IMR-90 (cell line): ENCODE data around the gene ELFN2. TPM values are rescaled to one million over a fixed set of nuclear protein-coding genes. Genes with fewer than 3 reads are reported as not detected.

ENCODE experiments used
- ATAC-seq: fragments of 200-7000 bp; cut with Tn5 transposase; 2 replicates; pipeline ENCODE4 v1.9.1; 2020; ENCODE audit warnings: low read depth, mild to moderate bottlenecking, moderate library complexity
- BruUV-seq: library from RNA; stranded (reverse); fragments of 400-500 nt; replicated peaks from 2 replicates; lab custom pipeline; 2021; lab: Mats Ljungman, UMichigan
- CTCF ChIA-PET: fragments of 300-600 bp; formaldehyde crosslinking; extraction: SDS; loops from one replicate; lab custom pipeline; 2021; ENCODE audit warnings: antibody characterized with exemption; lab: Yijun Ruan, JAX
- POLR2A ChIA-PET: fragments of 300-600 bp; sonication (Branson Sonifier 250); formaldehyde crosslinking; loops from one replicate; lab custom pipeline; 2022; ENCODE audit warnings: antibody characterized with exemption; ENCODE audit not compliant: unreplicated experiment; lab: Charles Lee
- DNase-seq: peaks from one replicate; pipeline ENCODE4 v3.0.0; 2013
- H2AFZ ChIP-seq: replicated peaks from 2 replicates; pipeline ENCODE3; 2013; ENCODE audit warnings: low read length, mild to moderate bottlenecking; ENCODE audit not compliant: poor library complexity
- H2AK5ac ChIP-seq: 2 replicates; pipeline ENCODE4 v1.6.1; 2013; ENCODE audit warnings: low read depth, low read length, inconsistent platforms
- H2AK9ac ChIP-seq: replicated peaks from 2 replicates; pipeline ENCODE3; 2013; ENCODE audit warnings: mild to moderate bottlenecking, low read depth, low read length, moderate library complexity; ENCODE audit not compliant: poor library complexity
- H2BK120ac ChIP-seq: 2 replicates; pipeline ENCODE4 v1.6.1; 2013; ENCODE audit warnings: low read depth, low read length, inconsistent platforms
- H2BK15ac ChIP-seq: 3 replicates; pipeline ENCODE4 v1.6.1; 2013; ENCODE audit warnings: low read depth, low read length, inconsistent platforms
- H2BK20ac ChIP-seq: 2 replicates; pipeline ENCODE4 v1.6.1; 2013; ENCODE audit warnings: low read depth, mild to moderate bottlenecking, inconsistent platforms, low read length, moderate library complexity
- H2BK5ac ChIP-seq: 2 replicates; pipeline ENCODE4 v1.6.1; 2013; ENCODE audit warnings: mild to moderate bottlenecking, low read depth, low read length, inconsistent platforms; ENCODE audit not compliant: poor library complexity, severe bottlenecking
- H3K14ac ChIP-seq: replicated peaks from 2 replicates; pipeline ENCODE4 v1.6.1; 2013; ENCODE audit warnings: low read depth, low read length, inconsistent platforms
- H3K18ac ChIP-seq: 2 replicates; pipeline ENCODE4 v1.6.1; 2013; ENCODE audit warnings: low read depth, low read length, control low read depth
- H3K23ac ChIP-seq: 2 replicates; pipeline ENCODE4 v1.6.1; 2013; ENCODE audit warnings: low read depth, low read length, inconsistent platforms
- H3K27ac ChIP-seq: 2 replicates; pipeline ENCODE4 v1.5.1; 2013; ENCODE audit warnings: mild to moderate bottlenecking, control low read depth, low read length; ENCODE audit not compliant: insufficient read depth
- H3K27me3 ChIP-seq: 2 replicates; pipeline ENCODE4 v1.6.1; 2013; ENCODE audit warnings: low read length; ENCODE audit not compliant: control insufficient read depth, insufficient read depth
- H3K36me3 ChIP-seq: 2 replicates; pipeline ENCODE4 v1.6.1; 2013; ENCODE audit warnings: low read length, mixed read lengths; ENCODE audit not compliant: control insufficient read depth, insufficient read depth
- H3K4ac ChIP-seq: 2 replicates; pipeline ENCODE4 v1.6.1; 2013; ENCODE audit warnings: low read depth, low read length, inconsistent platforms
- H3K4me1 ChIP-seq: 2 replicates; pipeline ENCODE4 v1.6.1; 2013; ENCODE audit warnings: low read length, mixed read lengths; ENCODE audit not compliant: control insufficient read depth, insufficient read depth
- H3K4me2 ChIP-seq: 2 replicates; pipeline ENCODE4 v1.6.1; 2013; ENCODE audit warnings: low read depth, mild to moderate bottlenecking, control low read depth, low read length, moderate library complexity
- H3K4me3 ChIP-seq: 2 replicates; pipeline ENCODE4 v1.5.1; 2013; ENCODE audit warnings: low read depth, mild to moderate bottlenecking, control low read depth, low read length, moderate library complexity; ENCODE audit not compliant: insufficient read depth
- H3K56ac ChIP-seq: 2 replicates; pipeline ENCODE4 v1.6.1; 2013; ENCODE audit warnings: low read length, inconsistent platforms; ENCODE audit not compliant: insufficient read depth; ENCODE audit errors: extremely low read depth
- H3K79me1 ChIP-seq, 2 experiments: 2 replicates each; pipeline ENCODE4 v1.6.1; 2013; ENCODE audit warnings: low read length in 2 of 2, inconsistent platforms in 1 of 2, low read depth in 1 of 2
- H3K9ac ChIP-seq: 2 replicates; pipeline ENCODE4 v1.6.1; 2013; ENCODE audit warnings: low read depth, low read length, control low read depth
- H3K9me1 ChIP-seq: 2 replicates; pipeline ENCODE4 v1.6.1; 2013; ENCODE audit warnings: low read length, inconsistent platforms; ENCODE audit not compliant: insufficient read depth
- H3K9me3 ChIP-seq: 2 replicates; pipeline ENCODE4 v1.6.1; 2013; ENCODE audit warnings: low read length; ENCODE audit not compliant: control insufficient read depth, insufficient read depth
- H4K20me1 ChIP-seq: 2 replicates; pipeline ENCODE4 v1.6.1; 2013; ENCODE audit warnings: low read length, inconsistent platforms; ENCODE audit not compliant: insufficient read depth
- H4K5ac ChIP-seq: 2 replicates; pipeline ENCODE4 v1.6.1; 2013; ENCODE audit warnings: mild to moderate bottlenecking, low read depth, low read length, control low read depth
- H4K8ac ChIP-seq, 2 experiments: 2 replicates each; pipeline ENCODE4 v1.6.1; 2013; ENCODE audit warnings: low read depth in 2 of 2, low read length in 2 of 2, control low read depth in 1 of 2, inconsistent platforms in 1 of 2
- H4K91ac ChIP-seq: 2 replicates; pipeline ENCODE4 v1.6.1; 2013; ENCODE audit warnings: low read depth, low read length, inconsistent platforms; ENCODE audit not compliant: insufficient read depth
- BHLHE40 ChIP-seq: fragments of 150-350 bp; IDR thresholded peaks from 2 replicates; pipeline ENCODE4 v1.6.1; 2016; ENCODE audit warnings: mild to moderate bottlenecking, low read depth, low read length
- CHD1 ChIP-seq: IDR thresholded peaks from 2 replicates; pipeline ENCODE4 v1.6.1; 2012; ENCODE audit warnings: low read depth, low read length, improper control_type of control experiment
- CTCF ChIP-seq: conservative IDR thresholded peaks from 2 replicates; pipeline ENCODE4 v1.5.1; 2012; ENCODE audit warnings: mild to moderate bottlenecking, low read depth, low read length, improper control_type of control experiment
- ELK1 ChIP-seq: fragments of 150-350 bp; IDR thresholded peaks from 2 replicates; pipeline ENCODE4 v1.6.1; 2016; ENCODE audit warnings: low read depth, mild to moderate bottlenecking, low read length, moderate library complexity, borderline replicate concordance
- FOS ChIP-seq: fragments of 150-350 bp; IDR thresholded peaks from 2 replicates; pipeline ENCODE4 v1.6.1; 2016; ENCODE audit warnings: low read depth, low read length
- MAFK ChIP-seq: IDR thresholded peaks from 2 replicates; pipeline ENCODE4 v1.6.1; 2012; ENCODE audit warnings: low read depth, low read length, improper control_type of control experiment
- NFE2L2 ChIP-seq: fragments of 150-350 bp; IDR thresholded peaks from 2 replicates; pipeline ENCODE4 v1.6.1; 2016; ENCODE audit warnings: low read depth, mild to moderate bottlenecking, low read length
- POLR2A ChIP-seq: IDR thresholded peaks from 2 replicates; pipeline ENCODE4 v1.6.1; 2012; ENCODE audit warnings: mild to moderate bottlenecking, low read depth, low read length
- USF2 ChIP-seq: fragments of 150-350 bp; IDR thresholded peaks from 2 replicates; pipeline ENCODE4 v1.6.1; 2017; ENCODE audit warnings: mild to moderate bottlenecking, antibody characterized with exemption, low read length, low read depth
- WGBS, 2 experiments: methylation state at CpG; one replicate each; pipeline versions ENCODE4 v1.1.5 to v1.1.7; 2013; ENCODE audit warnings: missing lambda C conversion rate in 2 of 2; ENCODE audit not compliant: insufficient read length in 1 of 2; ENCODE audit errors: extremely low coverage in 2 of 2; 5-methylcytosine and 5-hydroxymethylcytosine counted together
- dilution Hi-C: fragments of 300-500 bp; cut with HindIII; formaldehyde crosslinking; loops from one replicate; pipeline ENCODE4 v1.14.3; 2018; ENCODE audit warnings: low sequenced_read_pairs; ENCODE audit not compliant: unreplicated experiment
- in situ Hi-C: fragments of 300-500 bp; cut with MboI; formaldehyde crosslinking; loops from 3 replicates; pipeline ENCODE4 v1.14.3; 2019; ENCODE audit warnings: low sequenced_read_pairs, inconsistent platforms, mixed read lengths
- intact Hi-C: fragments of 100-400 bp; cut with micrococcal nuclease; formaldehyde crosslinking; loops from 2 replicates; pipeline ENCODE4 v1.10.0; 2022
- polyA plus RNA-seq, 3 experiments: library from polyadenylated mRNA; depleted of rRNA; stranded (reverse); fragments of >200 nt; gene quantifications; 2 replicates each; pipeline ENCODE4 v1.2.3, GENCODE V29; 2012; ENCODE audit warnings: low replicate concordance in 1 of 3
- total RNA-seq: library from RNA; depleted of rRNA; stranded (reverse); fragments of >200 nt; gene quantifications from 2 replicates; pipeline ENCODE4 v1.2.3, GENCODE V29; 2012

The ELFN2 gene
- total and polyA plus RNA-seq, 2 of the 4 experiments (the other 2 are of a cell fraction) = 0.72 to 5.0 TPM

- no TSS peak for BruUV-seq
- Histone ChIP-seq H3K56ac (no peak overlapping the region), H3K18ac (no peak overlapping the region), H3K27ac (no peak overlapping the region), H3K9me1 (no peaks in the 10 kb centered on the region), H2AK9ac (no peak overlapping the region), H3K14ac (no peak overlapping the region), H3K36me3 (no peaks in the 10 kb centered on the region), H2BK5ac (no peak overlapping the region), H3K27me3 (peaks cover 2% of the 10 kb centered on the region; the same call in 1 of the 2 replicates), H3K9me3 (no peaks in the 10 kb centered on the region), H3K79me1 (peaks cover 0 to 16% of the 10 kb centered on the region in 2 experiments; a peak in 2 of 4 replicates), H2AK5ac (no peak overlapping the region), H3K4me2 (no peak overlapping the region), H4K8ac (no peak overlapping the region), H3K9ac (no peak overlapping the region), H2BK120ac (no peak overlapping the region), H3K4ac (no peak overlapping the region), H3K23ac (no peak overlapping the region), H2BK15ac (no peak overlapping the region), H3K4me1 (peaks cover 7% of the 10 kb centered on the region), H2BK20ac (no peak overlapping the region), H4K91ac (no peak overlapping the region), H2AFZ (no peak overlapping the region), H4K20me1 (peaks cover 44% of the 10 kb centered on the region), H3K4me3 (no peak overlapping the region), H4K5ac (no peak overlapping the region)
- no peak for DNase-seq
- 48% methylated on average over 8 of the region's 14 CpGs; no CpG with 5 or more reads in 1 of the 2 experiments for WGBS, 2 experiments
- no peak for ATAC-seq
- TF ChIP-seq FOS (no peak), USF2 (no peak), CTCF (no peak), POLR2A (no peak), MAFK (no peak), BHLHE40 (no peak), CHD1 (no peak), NFE2L2 (no peak), ELK1 (no peak)
- CTCF ChIA-PET = no interaction called here
- intact Hi-C loops (no loop called here), in situ Hi-C loops (no loop called here), dilution Hi-C loops (no loop called here)
- POLR2A ChIA-PET = no interaction called here
Measured at GRCh38 chr22:37416827-37417226, 10.5 kb downstream of the ELFN2 start.
